Nephron (organoid): ENCODE data around the gene OR4F29.
"Not testable (repeated sequence)": the region's sequence is repeated elsewhere in the genome, so short reads cannot be mapped to it uniquely, and the experiment has no call there.

Experiments
- H3K27ac Mint-ChIP-seq, 3 experiments: 2 replicates each; pipeline ENCODE4 v1.8.0; 2020; ENCODE audit warnings: mixed read lengths in 3 of 3, mild to moderate bottlenecking in 2 of 3, moderate library complexity in 1 of 3
- H3K27me3 Mint-ChIP-seq: 2 replicates; pipeline ENCODE4 v1.8.0; 2021; ENCODE audit warnings: low read depth, mild to moderate bottlenecking, moderate library complexity, mixed read lengths
- H3K36me3 Mint-ChIP-seq: 2 replicates; pipeline ENCODE4 v1.8.0; 2020; ENCODE audit warnings: low read depth, mixed read lengths
- H3K4me1 Mint-ChIP-seq: 2 replicates; pipeline ENCODE4 v1.8.0; 2020; ENCODE audit warnings: mixed read lengths
- H3K4me3 Mint-ChIP-seq, 3 experiments: 2 replicates each; pipeline ENCODE4 v1.8.0; 2020; ENCODE audit warnings: mild to moderate bottlenecking in 3 of 3, mixed read lengths in 3 of 3, moderate library complexity in 2 of 3
- H3K9me3 Mint-ChIP-seq: 2 replicates; pipeline ENCODE4 v1.8.0; 2020; ENCODE audit warnings: mixed read lengths

The OR4F29 gene

GRCh38 chr1:451578-451977 is at the start of gene OR4F29:
OR4F29 (minus strand) TSS chr1:451678; CDS start chr1:451678, 0 bp downstream.
- H3K9me3 Mint-ChIP-seq, H3K27ac Mint-ChIP-seq, H3K4me1 Mint-ChIP-seq, H3K27me3 Mint-ChIP-seq, H3K36me3 Mint-ChIP-seq, H3K4me3 Mint-ChIP-seq: not testable (repeated sequence)
